GM21423 (cell line): Measurements from ENCODE around the gene LIMS2.

ENCODE experiments used
- ATAC-seq: cut with Tn5 transposase; IDR thresholded peaks from one replicate; pipeline ENCODE4 v1.9.1; 2021; ENCODE audit warnings: mild to moderate bottlenecking, moderate library complexity; ENCODE audit not compliant: unreplicated experiment

The LIMS2 gene

DNA sequence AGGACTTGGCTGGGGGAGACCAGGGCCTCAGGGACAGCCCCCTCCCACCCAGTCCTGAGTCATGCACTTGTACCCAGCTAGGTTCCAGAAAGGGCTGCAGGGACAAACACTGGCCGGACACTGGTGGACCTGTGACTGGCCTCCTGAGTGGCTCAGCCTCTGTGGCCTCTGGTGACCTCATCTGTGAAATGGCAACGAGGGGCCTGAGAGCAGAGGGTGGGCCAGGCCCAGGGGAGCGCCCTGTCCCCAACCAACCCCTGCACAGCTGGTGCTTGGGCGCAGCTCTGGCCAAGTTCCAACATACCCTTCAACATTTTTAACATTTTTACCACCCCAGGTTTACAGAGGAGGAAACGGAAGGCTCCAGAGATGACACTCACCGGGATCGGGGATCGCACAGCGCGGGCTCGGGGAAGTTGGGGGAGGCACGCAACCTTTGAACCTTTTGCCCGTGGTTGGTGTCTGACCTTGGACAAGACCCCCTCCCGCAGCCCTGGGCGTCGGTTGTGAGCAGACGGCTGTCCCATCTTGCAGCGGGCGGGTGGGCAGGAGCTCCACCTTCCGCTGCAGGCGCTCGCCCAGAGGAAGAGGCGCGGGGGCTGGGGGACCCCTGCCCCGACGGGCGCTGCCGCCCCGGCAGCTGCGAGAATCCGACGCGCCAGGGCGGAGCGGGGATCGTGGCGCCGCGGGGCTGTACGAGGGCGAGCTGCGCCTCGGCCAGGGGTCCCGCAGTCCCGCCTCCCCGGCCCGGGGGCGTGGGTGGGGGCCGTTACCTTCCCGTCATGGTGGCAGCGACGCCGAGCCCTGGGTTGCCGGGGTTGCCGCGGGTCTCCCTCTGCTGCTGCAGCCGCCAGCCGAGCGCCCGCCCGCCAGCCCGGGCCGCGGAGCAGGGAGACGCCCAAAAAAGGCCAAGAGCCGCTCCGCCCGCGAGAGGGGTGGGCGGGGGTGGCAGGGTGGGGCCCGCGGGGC, 805 bp downstream of the LIMS2 start:
- no peak for ATAC-seq

DNA sequence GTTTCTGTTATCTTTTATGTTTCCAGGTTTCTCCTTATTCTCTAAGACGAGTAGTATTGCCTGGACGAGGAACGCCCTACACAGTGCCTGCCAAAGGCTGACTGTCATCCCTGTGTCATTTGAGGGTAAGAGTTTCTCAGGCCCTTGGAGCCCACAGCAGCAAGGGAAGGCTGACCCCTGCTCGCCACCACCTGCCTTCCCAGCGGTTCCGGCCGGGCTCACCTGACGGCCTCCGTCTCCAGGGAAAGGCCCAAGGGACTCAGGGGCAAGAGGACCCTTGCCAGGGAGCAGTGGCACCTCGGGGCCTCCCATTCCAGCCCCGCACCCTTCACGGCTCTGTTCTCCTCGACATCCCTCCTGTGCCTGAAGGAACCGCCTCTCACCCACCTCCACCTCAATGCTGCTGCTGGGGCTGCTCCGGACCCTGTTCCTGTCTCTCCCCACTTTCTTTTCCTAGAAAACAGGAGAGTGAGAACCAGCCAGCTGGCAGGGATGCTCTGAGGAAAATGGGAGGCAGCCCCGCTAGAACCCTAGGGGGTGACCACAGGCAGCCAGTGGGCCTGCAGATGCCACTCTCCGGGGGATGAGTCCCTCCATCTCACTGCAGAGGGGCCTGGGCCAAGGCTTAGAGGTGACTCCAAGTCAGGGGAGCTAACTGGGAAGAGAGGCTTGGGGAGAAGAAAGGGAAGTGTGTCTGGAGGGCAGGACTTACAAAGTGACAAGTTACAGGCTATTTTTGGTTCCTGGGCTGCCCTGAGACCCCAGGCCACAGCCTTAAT, 1.9 kb downstream of the LIMS2 start:
- ATAC-seq = no peak

DNA sequence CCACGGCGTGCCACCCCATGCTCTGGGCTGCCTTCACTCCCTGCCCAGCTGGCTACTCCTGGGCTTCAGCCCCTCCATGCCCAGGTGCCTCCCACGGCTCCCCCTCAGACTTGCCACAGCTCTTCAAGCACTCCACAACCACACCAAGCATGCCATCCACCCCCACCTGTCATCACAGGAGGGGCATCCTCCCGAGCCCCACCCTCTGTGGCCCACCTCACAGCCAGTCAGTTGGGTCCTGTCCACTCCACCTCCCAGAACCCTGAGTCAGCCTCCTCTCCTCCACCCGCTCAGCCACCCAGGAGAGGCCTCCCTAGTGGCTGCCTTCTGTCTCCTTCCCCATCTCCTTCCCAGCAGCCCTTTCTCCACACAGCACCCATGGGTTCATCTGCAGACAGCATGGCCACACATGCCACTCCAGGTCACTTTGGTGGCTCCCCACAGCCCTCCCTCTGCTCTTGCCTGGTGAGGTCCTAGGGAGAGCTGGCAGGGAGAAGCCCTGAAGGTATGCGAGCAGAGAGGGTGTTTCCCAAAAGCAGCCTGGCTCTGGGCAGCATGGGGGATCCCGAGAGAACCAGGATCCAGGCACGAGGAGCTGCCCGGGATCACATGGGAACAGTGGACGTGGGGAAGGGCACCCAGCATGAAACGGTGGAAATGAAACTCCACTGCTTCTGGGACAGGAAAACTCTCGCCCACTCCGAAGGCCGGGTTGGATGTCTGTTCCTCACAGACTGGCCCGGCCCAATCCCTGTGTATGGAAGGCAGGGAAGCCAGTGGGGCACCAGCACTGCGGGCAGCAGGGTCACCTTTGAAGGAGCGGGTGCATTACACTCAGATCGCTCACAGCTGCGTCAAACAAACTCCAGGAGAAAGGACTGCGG, 2.7 kb downstream of the LIMS2 start:
- ATAC-seq = no peak

DNA sequence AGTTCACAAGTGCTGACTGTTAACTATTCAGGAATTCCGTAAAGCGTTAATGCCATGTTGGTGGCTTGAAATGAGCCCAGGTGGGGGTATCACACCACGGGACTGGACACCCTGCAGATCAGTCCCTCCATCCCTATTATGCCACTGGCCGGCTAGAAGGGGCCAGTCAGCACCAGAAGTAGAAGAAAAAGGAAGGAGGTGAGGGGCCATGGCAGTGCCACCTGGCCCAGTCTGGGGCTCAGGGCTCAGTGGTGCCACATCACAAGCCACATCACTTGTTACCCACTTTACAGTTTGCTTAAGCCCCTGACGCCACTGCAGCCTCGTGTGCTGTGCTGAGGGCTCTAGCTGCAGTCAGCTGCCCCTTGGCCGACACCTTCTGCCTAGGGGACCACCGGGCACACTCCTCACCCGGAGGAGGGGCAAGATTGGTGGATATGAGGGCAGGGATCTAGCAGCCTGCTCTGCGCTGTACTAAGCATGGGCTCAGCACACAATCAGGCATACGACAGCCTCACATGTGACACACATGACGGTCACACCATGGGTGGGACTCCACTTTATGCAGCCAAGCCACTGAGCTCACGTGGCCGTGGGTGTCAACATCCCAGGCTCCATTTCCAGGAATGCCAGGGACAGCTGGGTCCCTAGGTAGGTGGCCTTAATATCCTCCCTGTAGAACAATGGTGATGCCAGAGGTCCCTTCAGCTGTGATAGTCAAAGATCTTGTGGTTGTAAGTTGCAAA, 3.6 kb downstream of the LIMS2 start:
- no peak for ATAC-seq

DNA sequence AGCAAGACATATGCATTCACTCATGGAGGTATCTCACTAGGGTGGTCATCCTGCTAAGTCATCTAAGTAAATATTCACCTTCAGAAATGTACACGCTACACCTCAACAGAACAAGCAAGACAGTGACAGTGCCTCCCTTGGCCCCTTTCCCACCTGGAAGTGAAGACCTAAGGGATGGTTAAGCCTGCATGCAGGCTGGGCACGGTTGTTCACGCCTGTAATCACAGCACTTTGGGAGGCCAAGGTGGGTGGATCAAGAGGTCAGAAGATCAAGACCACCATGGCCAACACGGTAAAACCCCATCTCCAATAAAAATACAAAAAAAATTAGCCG, 4.4 kb downstream of the LIMS2 start:
- ATAC-seq = no peak

DNA sequence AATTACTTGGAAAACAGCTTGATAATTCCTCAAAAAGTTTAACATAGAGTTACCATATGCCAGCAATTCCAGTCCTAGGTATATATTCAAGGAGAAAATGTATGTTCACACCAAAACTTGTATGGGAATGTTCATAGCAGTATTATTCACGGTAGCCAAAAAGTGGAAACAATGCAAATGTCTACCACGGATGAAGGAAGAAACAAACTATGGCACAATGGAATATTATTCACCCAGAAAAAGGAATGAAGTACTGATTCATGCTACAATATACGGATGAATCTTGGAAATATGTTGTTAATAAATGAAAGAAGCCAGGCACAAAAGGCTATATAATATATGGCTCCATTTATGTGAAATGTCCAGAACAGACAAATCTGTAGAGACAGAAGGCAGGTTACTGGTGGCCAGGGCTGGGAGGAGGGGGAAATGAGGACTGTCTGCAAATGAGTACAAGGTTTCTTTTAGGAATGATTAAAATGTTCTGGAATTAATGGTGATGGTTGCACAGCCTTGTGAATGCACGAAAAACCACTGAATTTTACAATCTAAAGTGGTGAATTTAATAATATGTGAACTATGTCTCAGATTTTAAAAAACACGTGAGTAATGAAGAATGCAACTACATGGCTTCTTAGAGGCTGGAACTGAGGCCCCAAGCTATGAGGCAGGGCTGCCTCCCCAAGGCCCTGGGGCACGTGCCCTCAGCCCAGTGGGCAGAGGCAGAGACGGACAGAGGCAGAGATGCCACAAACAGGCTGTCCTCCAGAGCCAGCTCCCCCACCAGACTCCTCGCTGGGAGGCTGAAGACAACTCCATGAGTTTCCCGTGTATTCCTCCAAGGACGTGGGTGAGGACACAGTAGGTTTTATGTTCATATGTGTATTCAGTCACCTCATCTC, 5.0 kb downstream of the LIMS2 start:
- no peak for ATAC-seq

DNA sequence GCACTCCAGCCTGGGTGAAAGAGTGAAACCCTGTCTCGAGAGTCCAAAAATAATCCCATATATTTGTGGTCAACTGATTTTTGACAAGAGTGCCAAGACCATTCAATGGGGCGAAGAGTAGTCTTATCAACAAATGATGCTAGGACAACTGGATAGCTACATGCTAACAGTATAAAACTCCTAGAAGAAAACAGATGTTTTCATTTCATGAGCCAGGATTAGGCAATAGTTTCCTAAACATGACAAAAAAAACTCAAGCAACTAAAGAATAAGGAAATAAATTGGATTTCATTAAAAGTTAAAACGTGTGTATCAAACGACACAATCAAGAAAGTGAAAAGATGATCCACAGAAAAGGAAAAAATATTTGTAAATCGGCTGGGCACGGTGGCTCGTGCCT, 6.3 kb downstream of the LIMS2 start:
- no peak for ATAC-seq

DNA sequence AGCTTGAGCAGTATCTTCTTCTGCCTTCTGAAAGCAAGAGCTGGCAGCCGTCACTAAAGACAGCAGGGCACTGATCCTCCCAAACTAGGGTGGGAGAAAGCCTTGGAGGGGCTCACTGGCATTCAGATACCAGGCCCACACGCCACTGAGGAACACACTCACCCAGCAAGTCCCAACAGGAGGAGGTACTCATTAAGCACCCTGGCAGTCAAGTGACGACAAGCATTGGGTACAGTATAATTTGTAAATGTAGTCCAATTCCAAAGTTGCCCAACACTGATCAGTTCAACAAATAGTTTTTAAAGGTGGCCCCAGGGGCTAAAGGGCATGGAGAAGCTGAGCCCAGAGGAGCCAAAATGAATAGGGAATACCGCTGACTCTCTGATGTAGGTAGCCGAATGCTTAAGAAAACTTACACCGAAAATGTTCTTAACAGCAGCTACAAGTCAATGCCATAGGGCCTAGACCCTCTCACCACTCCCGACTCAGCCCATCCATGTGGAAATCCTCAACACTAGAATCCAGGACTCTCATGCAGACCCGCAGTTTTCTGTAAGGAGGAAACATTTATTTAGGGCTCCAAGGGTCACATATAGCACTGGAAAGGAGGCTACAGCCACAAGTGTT, 9.9 kb downstream of the LIMS2 start:
- ATAC-seq = no peak

DNA sequence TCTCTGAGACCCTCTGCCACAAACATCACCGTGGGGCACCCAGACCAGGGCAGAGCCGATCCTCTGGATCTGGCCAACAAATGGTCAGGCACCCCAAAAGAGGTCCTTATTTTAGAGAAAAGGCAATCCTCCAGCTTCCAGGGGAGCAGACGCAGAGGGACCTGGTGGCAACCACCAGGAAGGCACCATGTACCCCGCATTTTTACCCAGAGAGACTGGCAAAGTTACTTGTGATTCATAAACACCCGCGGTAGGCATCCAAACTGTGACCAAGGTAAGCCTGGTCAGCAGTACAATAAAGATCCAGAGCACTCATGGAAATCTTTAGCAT, 10.5 kb downstream of the LIMS2 start:
- ATAC-seq = no peak

DNA sequence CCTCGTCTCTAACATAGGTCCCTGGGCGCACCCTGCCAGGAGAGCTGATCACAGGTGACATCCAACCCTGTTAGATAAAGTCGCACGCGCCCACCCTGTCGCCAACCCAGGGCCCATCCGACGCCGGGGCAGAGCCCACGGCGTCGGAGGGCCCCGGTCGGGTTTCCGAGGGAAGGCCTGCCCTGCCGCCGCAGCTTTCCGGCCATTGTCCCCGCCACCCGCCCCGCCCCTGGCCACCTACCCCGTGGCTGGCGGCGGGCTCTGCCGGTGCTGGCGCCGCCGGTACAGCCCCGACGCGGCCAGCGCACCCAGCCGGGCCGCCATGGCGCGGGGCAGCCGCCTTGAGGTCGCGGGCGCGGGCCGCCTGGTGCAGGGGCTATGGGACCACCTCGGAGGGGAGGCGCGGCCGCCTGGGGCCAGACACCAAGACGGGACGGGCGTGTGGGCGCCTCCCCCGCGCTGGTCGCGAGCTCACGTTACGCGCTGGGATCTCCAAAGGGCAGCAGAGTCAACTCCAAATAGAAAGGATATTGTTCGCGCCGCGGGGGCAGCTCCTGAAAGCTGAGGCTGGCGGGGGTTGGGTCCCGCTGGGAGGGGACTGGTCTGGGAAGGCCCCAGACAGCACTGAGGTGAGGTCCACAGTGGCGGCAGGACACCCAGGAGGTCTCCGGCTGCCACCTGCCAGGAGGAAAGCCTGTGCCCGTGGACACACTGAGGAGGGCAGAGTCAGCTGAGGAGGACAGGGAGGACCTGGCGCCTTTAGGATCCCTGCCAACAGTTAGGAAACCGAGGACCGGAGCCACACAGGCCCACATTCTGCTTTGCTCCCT, 11.1 kb downstream of the LIMS2 start:
- ATAC-seq = no peak

DNA sequence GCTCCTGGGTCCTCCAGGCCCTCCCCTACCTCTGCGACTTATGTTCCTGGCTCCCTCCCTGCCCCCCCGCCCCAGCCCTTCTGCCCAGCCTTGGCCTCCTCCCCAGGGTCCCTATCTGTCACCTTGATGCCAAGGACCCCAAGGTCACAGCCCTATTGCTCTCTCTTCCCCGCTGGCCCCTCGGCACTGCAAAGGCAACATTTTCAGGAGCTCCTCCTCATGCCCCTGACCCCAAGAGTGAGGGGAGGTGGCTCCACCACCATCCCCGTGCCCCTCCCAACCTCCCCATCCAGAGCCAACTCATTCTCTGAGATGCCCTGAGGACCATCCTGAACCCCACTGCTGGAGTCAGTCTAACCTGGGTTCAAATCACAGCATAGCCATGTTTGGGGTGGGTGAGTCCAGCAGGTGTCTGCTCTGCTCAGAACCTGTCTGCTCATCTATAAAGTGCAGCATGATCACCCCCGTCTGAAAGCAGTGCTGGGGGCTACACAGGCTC, 11.7 kb downstream of the LIMS2 start:
- no peak for ATAC-seq

DNA sequence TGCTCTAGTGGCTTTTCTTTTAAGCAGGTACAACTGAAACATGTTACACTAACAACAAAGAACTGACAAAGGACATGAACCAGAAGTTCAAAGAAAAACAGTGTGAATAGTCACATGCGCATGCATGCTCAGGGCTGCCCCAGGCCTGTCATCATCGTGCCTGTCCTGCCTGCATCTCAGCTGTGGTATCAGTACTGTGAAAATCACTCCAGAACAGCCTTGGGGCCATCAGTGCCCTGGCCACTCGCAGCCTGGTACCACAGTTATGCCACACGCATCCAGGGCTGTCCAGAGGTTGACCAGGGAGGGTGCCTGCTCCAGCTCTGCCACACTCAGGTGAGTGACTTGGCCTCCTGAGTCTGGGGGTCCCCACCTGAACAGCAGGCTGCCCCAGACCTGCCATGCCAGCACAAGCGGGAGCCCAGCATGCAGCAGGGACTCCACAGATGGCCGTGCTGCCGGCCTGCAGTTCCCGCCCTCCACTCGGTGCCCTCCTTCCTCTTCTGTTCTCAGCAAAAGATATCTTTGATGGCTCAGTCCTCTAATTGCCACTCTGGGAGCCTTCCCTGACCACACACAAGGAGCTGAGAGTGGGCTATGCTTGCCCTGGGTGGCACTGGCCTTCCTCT, 12.3 kb downstream of the LIMS2 start:
- no peak for ATAC-seq

DNA sequence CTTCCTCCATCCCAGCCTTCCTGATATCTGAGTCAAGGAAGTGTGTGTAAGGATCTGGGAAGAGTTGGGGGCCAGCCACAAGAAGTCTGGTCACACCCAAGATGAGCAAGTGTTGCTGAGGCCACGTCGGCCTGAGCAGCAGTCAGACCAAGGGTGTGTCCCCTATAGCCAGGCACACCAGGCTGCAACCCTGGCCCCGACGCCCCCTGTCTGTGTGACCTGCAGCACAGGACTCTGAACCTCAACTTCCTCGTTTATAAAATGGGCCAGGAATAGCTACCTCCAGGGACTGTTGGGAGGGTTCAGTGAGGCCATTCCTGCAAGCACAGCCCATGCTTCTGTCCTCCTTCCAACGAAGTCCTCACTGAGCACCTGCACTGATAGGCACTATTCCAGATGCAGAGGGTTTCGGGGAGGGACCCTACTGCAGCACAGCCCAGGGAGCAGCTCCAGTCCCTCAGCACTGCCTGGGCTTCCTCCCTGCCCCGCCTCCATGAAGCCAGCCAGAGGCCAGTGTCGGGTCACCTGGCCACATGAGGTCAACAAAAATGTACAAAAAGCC, 13.3 kb downstream of the LIMS2 start:
- no peak for ATAC-seq

DNA sequence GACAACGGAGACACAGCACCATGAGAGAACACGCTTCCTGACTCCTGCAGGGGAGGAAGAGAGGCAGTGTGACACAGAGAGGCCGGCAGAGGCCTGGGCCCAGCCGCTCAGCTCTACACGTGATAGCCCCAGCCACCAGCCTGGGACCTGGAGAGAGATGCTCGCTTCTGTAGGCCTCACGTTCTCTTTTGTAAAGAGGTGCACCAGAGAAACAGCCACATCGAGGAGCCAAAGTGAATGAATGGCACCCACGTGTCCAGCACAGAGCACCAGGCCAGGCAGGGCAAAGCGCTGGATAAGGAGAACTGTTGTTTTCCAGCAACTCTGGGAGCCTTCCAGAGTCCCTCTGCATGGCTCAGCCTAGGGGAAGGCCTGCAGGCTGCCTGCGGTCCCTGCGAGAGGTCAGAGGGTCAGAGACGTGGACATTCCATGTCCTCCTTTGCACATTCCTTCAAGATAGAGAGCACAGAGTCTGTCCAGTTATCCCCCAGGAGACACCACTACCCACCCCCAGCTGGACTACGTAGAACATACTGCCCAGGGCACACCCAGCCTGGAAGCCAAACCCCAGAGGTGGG, 14.2 kb downstream of the LIMS2 start:
- ATAC-seq = no peak

DNA sequence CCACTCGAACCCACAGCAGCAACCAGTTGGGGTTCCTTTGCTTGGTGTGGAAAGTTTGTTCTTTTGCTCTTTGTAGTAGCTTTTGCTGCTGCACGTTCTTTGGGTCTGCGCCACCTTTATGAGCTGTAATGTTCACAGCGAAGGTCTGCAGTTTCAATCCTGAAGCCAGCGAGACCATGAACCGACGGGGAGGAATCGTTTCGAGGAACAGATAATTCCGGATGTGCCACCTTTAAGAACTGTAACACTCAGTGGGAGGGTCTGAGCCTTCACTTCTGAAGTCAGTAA, 15.1 kb downstream of the LIMS2 start:
- ATAC-seq = no peak

DNA sequence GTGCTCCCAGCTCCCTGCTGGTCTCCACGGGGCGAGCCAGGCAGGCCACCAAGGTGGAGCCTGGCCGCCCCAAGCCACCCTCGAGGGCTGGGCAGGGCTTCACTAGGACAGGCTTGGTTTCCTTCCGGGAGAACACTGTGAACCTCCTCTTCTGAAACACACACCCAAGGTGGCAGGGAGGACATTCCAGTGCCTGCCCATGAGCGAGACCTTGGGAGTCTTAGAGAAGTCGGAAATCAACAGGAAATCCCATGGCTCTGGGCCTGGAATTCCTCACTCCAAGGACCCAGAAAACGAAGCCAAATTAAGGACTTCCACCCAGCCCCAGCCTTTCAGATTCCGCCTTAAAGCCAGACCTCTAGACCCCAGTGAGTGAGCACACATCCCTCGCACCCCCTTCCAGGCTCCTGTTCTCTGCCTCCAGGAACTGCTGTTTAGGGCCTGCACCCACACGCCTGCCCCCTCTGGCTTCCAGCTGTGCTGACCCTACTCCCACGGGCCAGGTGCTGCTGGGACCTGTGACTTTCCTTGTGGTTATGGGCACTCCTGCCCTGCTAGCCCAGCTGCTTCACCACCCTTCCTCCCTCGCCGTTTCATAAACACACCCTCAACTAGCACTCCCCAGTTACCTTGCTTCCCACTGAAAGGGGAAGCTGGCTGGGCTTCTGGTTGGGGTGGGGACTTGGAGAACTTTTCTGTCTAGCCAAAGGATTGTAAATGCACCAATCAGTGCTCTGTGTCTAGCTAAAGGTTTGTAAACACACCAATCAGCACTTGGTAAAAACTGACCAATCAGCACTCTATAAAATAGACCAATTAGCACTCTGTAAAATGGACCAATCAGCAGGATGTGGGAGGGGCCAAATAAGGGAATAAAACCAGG, 15.7 kb downstream of the LIMS2 start:
- no peak for ATAC-seq
